Gastrocnemius medialis (tissue), 4 donors: ENCODE measurements around the gene CYSRT1.

Experiments used
- POLR2A ChIP-seq, 2 donors: fragments of 450-650 bp; IDR thresholded peaks; one replicate each; pipeline ENCODE4 v1.6.1; 2017; ENCODE audit warnings: antibody characterized with exemption in 2 of 2, mild to moderate bottlenecking in 2 of 2, moderate library complexity in 2 of 2
- TF ChIP-seq, protein P1 (sequence below), 5 experiments: fragments of 450-650 bp in 3 of 5; fragments of 200-600 bp in 2 of 5; sonication (generic) in 2 of 5; IDR thresholded peaks in 4 of 5; conservative IDR thresholded peaks in 1 of 5; 1 replicate in 4 of 5; 2 replicates in 1 of 5; pipeline ENCODE4 v1.5.1; 2016 to 2019; ENCODE audit warnings: antibody characterized with exemption in 5 of 5, mild to moderate bottlenecking in 3 of 5, moderate library complexity in 3 of 5

DNA sequence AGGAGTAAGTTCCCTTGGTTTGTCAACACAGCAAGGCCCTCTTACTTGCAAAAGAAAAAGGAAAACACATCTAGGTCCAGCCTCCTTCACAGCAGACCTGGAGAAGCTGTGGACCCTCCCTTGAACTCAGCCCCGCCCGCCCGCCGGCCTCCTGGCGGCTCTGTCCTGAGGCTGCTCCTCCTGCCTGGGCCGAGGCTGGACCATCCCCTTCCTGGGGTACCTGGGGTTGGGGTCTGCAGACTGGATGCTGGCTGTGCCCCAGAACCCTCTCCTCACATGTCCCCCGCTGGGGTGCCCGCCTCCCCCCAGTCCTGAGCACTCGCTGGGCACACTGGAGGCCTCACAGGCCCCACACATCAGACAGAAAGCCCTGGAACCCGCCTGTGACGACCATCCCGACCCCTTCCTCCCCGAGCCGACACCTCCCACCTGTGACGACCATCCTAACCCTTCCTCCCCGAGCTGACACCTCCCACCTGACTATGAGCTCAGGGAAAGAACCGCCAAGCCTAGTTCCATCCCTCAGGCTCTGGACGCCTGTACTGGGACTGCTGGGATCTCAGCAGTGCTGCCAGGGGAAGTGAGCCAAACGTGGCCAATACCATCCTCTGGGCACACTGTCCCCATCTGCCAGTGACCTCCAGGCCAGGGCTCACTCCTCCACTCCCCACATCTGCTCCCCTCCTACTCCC lies 45.9 kb upstream of the CYSRT1 start:
- TF ChIP-seq, protein P1, sequence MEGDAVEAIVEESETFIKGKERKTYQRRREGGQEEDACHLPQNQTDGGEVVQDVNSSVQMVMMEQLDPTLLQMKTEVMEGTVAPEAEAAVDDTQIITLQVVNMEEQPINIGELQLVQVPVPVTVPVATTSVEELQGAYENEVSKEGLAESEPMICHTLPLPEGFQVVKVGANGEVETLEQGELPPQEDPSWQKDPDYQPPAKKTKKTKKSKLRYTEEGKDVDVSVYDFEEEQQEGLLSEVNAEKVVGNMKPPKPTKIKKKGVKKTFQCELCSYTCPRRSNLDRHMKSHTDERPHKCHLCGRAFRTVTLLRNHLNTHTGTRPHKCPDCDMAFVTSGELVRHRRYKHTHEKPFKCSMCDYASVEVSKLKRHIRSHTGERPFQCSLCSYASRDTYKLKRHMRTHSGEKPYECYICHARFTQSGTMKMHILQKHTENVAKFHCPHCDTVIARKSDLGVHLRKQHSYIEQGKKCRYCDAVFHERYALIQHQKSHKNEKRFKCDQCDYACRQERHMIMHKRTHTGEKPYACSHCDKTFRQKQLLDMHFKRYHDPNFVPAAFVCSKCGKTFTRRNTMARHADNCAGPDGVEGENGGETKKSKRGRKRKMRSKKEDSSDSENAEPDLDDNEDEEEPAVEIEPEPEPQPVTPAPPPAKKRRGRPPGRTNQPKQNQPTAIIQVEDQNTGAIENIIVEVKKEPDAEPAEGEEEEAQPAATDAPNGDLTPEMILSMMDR (IDR thresholded peaks at IDR 0.05 in 4 of 5, conservative IDR thresholded peaks at IDR 0.05 in 1 of 5): no peak
- TF ChIP-seq POLR2A (IDR thresholded peaks at IDR 0.05): no peak
